GM23338 (cell line): Measurements from ENCODE around the gene RASSF6. TPM values are rescaled to one million over a fixed set of nuclear protein-coding genes. Genes with fewer than 3 reads are reported as not detected.

Source experiments
- ATAC-seq: fragments of 200-7000 bp; cut with Tn5 transposase; 3 replicates; pipeline ENCODE4 v1.9.1; 2020
- DNase-seq: peaks from one replicate; pipeline ENCODE4 v3.0.0-alpha.2; 2015; ENCODE audit warnings: low spot score
- H2AFZ ChIP-seq: fragments of 200-600 bp; sonication (generic); 2 replicates; pipeline ENCODE4 v1.8.0; 2016; ENCODE audit warnings: antibody characterized with exemption, mild to moderate bottlenecking, moderate library complexity
- H3F3A ChIP-seq: fragments of 200-600 bp; sonication (generic); replicated peaks from 2 replicates; pipeline ENCODE4 v1.8.0; 2017; ENCODE audit warnings: antibody characterized with exemption, mixed run types, low read depth
- H3K27ac ChIP-seq: fragments of 200-600 bp; sonication (generic); 2 replicates; pipeline ENCODE4 v1.6.1; 2016; ENCODE audit warnings: low read depth
- H3K27me3 ChIP-seq: fragments of 200-600 bp; sonication (generic); 2 replicates; pipeline ENCODE4 v1.8.0; 2016; ENCODE audit warnings: mild to moderate bottlenecking, mixed run types, moderate library complexity; ENCODE audit not compliant: insufficient read depth
- H3K36me3 ChIP-seq: fragments of 200-600 bp; sonication (generic); 2 replicates; pipeline ENCODE4 v1.8.0; 2016; ENCODE audit warnings: mild to moderate bottlenecking; ENCODE audit not compliant: insufficient read depth
- H3K4me1 ChIP-seq: fragments of 200-600 bp; sonication (generic); 2 replicates; pipeline ENCODE4 v1.8.0; 2016; ENCODE audit warnings: mild to moderate bottlenecking, moderate library complexity; ENCODE audit not compliant: insufficient read depth
- H3K4me2 ChIP-seq: fragments of 200-600 bp; sonication (generic); 2 replicates; pipeline ENCODE4 v1.7.1; 2017; ENCODE audit warnings: mixed run types
- H3K4me3 ChIP-seq: fragments of 200-600 bp; sonication (generic); 2 replicates; pipeline ENCODE4 v1.6.1; 2016; ENCODE audit warnings: mixed run types
- H3K79me2 ChIP-seq: fragments of 200-600 bp; sonication (generic); replicated peaks from 2 replicates; pipeline ENCODE4 v1.8.0; 2017; ENCODE audit warnings: mild to moderate bottlenecking; ENCODE audit not compliant: insufficient read depth
- H3K9me2 ChIP-seq: fragments of 200-600 bp; sonication (generic); 2 replicates; pipeline ENCODE4 v1.8.0; 2017; ENCODE audit not compliant: insufficient read depth
- H4K20me1 ChIP-seq: fragments of 200-600 bp; sonication (generic); replicated peaks from 2 replicates; pipeline ENCODE4 v1.8.0; 2017; ENCODE audit warnings: mild to moderate bottlenecking; ENCODE audit not compliant: insufficient read depth
- H3K27ac Mint-ChIP-seq: 2 replicates; pipeline ENCODE4 v1.8.0; 2020; ENCODE audit warnings: inconsistent platforms, mild to moderate bottlenecking, moderate library complexity, mixed read lengths
- H3K27me3 Mint-ChIP-seq: 3 replicates; pipeline ENCODE4 v1.8.0; 2022; ENCODE audit warnings: low read depth, mild to moderate bottlenecking, moderate library complexity, mixed read lengths, inconsistent platforms; ENCODE audit not compliant: insufficient read depth, poor library complexity
- H3K36me3 Mint-ChIP-seq: 3 replicates; pipeline ENCODE4 v1.8.0; 2021; ENCODE audit warnings: low read depth, mild to moderate bottlenecking, inconsistent platforms, moderate library complexity, mixed read lengths
- H3K4me1 Mint-ChIP-seq: 3 replicates; pipeline ENCODE4 v1.8.0; 2020; ENCODE audit warnings: mild to moderate bottlenecking, inconsistent platforms, mixed read lengths
- H3K4me3 Mint-ChIP-seq: 3 replicates; pipeline ENCODE4 v1.8.0; 2021; ENCODE audit warnings: moderate library complexity, mild to moderate bottlenecking, inconsistent platforms, mixed read lengths
- H3K9me3 Mint-ChIP-seq: 3 replicates; pipeline ENCODE4 v1.8.0; 2020; ENCODE audit warnings: moderate library complexity, mild to moderate bottlenecking, inconsistent platforms, mixed read lengths
- CREB1 ChIP-seq: fragments of 250-450 bp; sonication (Bioruptor Pico); IDR thresholded peaks from 2 replicates; pipeline ENCODE4 v1.5.0; 2020; ENCODE audit warnings: low read depth, mild to moderate bottlenecking, moderate library complexity
- CTCF ChIP-seq, 2 experiments: fragments of 200-600 bp in 1 of 2; sonication (generic) in 1 of 2; conservative IDR thresholded peaks; 2 replicates each; pipeline versions ENCODE4 v1.5.1 to v1.6.1; 2016 to 2017; ENCODE audit warnings: antibody characterized with exemption in 2 of 2, low read depth in 2 of 2, mild to moderate bottlenecking in 2 of 2, moderate library complexity in 1 of 2
- ETS1 ChIP-seq: IDR thresholded peaks from 2 replicates; pipeline ENCODE4 v1.6.1; 2016; ENCODE audit warnings: antibody characterized with exemption
- EZH2 ChIP-seq: fragments of 200-600 bp; sonication (generic); IDR thresholded peaks from one replicate; pipeline ENCODE4 v1.8.0; 2017; ENCODE audit warnings: antibody characterized with exemption, mild to moderate bottlenecking, low read depth; ENCODE audit not compliant: unreplicated experiment
- EZH2phosphoT487 ChIP-seq: fragments of 200-600 bp; sonication (generic); IDR thresholded peaks from one replicate; pipeline ENCODE4 v1.8.1; 2018; ENCODE audit warnings: antibody characterized with exemption; ENCODE audit not compliant: unreplicated experiment
- JUNB ChIP-seq: IDR thresholded peaks from one replicate; pipeline ENCODE4 v1.6.1; 2016; ENCODE audit warnings: antibody characterized with exemption; ENCODE audit not compliant: unreplicated experiment
- NANOG ChIP-seq: IDR thresholded peaks from 2 replicates; pipeline ENCODE4 v1.6.1; 2016; ENCODE audit warnings: antibody characterized with exemption, borderline replicate concordance
- POLR2AphosphoS5 ChIP-seq: IDR thresholded peaks from 2 replicates; pipeline ENCODE4 v1.6.1; 2016; ENCODE audit warnings: antibody characterized with exemption, low read depth
- REST ChIP-seq: IDR thresholded peaks from one replicate; pipeline ENCODE4 v1.6.1; 2018; ENCODE audit warnings: antibody characterized with exemption; ENCODE audit not compliant: unreplicated experiment
- STAT1 ChIP-seq: IDR thresholded peaks from one replicate; pipeline ENCODE4 v1.6.1; 2016; ENCODE audit warnings: antibody characterized with exemption; ENCODE audit not compliant: unreplicated experiment
- ZNF114 ChIP-seq: fragments of 250-450 bp; sonication (Bioruptor Pico); IDR thresholded peaks from 2 replicates; pipeline ENCODE4 v1.5.0; 2020; ENCODE audit warnings: mild to moderate bottlenecking, moderate library complexity
- ZNF331 ChIP-seq: fragments of 250-450 bp; sonication (Bioruptor Pico); IDR thresholded peaks from 2 replicates; pipeline ENCODE4 v1.5.0; 2020; ENCODE audit warnings: low read depth, mild to moderate bottlenecking, moderate library complexity
- ZNF462 ChIP-seq: fragments of 250-450 bp; sonication (Bioruptor Pico); IDR thresholded peaks from 2 replicates; pipeline ENCODE4 v1.5.0; 2020; ENCODE audit warnings: mild to moderate bottlenecking, moderate library complexity
- polyA plus RNA-seq: library from polyadenylated mRNA; unstranded; fragments of >200 nt; fragmentation: Nextera tagmentation; extraction: Ambion mirVana; gene quantifications from 2 replicates; pipeline ENCODE4 v1.2.1, GENCODE V29; 2016
- total RNA-seq: library from RNA; depleted of rRNA; stranded (reverse); fragments of >200 nt; shearing (Covaris generic); gene quantifications from 2 replicates; pipeline ENCODE4 v1.2.3, GENCODE V29; 2014

The RASSF6 gene
- total and polyA plus RNA-seq, 2 experiments from 2014 or later: 0.14 to 0.79 TPM

GRCh38 chr4:73586666-73587065 is 33.6 kb downstream of the RASSF6 start:
- no peaks in the 10 kb centered on the region for H3K36me3 Mint-ChIP-seq
- no peak for DNase-seq

More at GRCh38 chr4:73586666-73587065, 33.6 kb downstream of the RASSF6 start:
- Histone ChIP-seq H3F3A (no peaks in the 10 kb centered on the region), H3K36me3 (no peaks in the 10 kb centered on the region), H4K20me1 (no peaks in the 10 kb centered on the region), H3K79me2 (no peaks in the 10 kb centered on the region), H3K9me2 (no peaks in the 10 kb centered on the region), H3K4me3 (no peak overlapping the region), H3K4me2 (no peak overlapping the region), H3K27me3 (no peaks in the 10 kb centered on the region), H3K4me1 (peaks cover 23% of the 10 kb centered on the region), H3K27ac (no peak overlapping the region), H2AFZ (no peak overlapping the region)
- no peak overlapping the region for H3K4me3 Mint-ChIP-seq
- no peaks in the 10 kb centered on the region for H3K9me3 Mint-ChIP-seq
- H3K27me3 Mint-ChIP-seq: no peaks in the 10 kb centered on the region
- TF ChIP-seq ZNF331 (CRISPR knock-in tag) (no peak), REST (no peak), STAT1 (no peak), POLR2AphosphoS5 (no peak), EZH2 (no peak), ZNF462 (no peak), CREB1 (CRISPR knock-in tag) (no peak), ETS1 (no peak), JUNB (no peak), ZNF114 (CRISPR knock-in tag) (no peak), EZH2phosphoT487 (no peak), NANOG (no peak), CTCF (conservative IDR thresholded peaks at IDR 0.05; ENCODE audit: low read depth in 2 of 2) (no peak)
- ATAC-seq: no peak
- peaks cover 42% of the 10 kb centered on the region for H3K4me1 Mint-ChIP-seq
- no peak overlapping the region for H3K27ac Mint-ChIP-seq
